Upper lobe of right lung (tissue), 1 donor: ENCODE measurements around the gene DNAJC3. TPM values are rescaled to one million over a fixed set of nuclear protein-coding genes. Genes with fewer than 3 reads are reported as not detected.

Experiments used
- ATAC-seq: fragments of 200-7000 bp; cut with Tn5 transposase; one replicate; pipeline ENCODE4 v1.9.1; 2020; ENCODE audit warnings: mild to moderate bottlenecking, moderate library complexity
- DNase-seq: peaks from one replicate; pipeline ENCODE4 v3.0.0-alpha.2; 2020
- H3K27ac ChIP-seq: fragments of 200-600 bp; one replicate; pipeline ENCODE4 v1.8.0; 2022
- H3K27me3 ChIP-seq: fragments of 200-600 bp; one replicate; pipeline ENCODE4 v1.8.0; 2022; ENCODE audit warnings: mild to moderate bottlenecking
- H3K36me3 ChIP-seq: fragments of 200-600 bp; one replicate; pipeline ENCODE4 v1.8.0; 2022
- H3K4me1 ChIP-seq: fragments of 200-600 bp; one replicate; pipeline ENCODE4 v1.8.0; 2022
- H3K4me3 ChIP-seq: fragments of 200-600 bp; one replicate; pipeline ENCODE4 v1.8.0; 2022; ENCODE audit warnings: mild to moderate bottlenecking
- H3K9me3 ChIP-seq: fragments of 200-600 bp; one replicate; pipeline ENCODE4 v1.8.0; 2022
- CTCF ChIP-seq: fragments of 200-600 bp; IDR thresholded peaks from one replicate; pipeline ENCODE4 v1.8.0; 2022; ENCODE audit warnings: antibody characterized with exemption
- intact Hi-C: fragments of 100-400 bp; cut with DNase I; formaldehyde crosslinking; loops from one replicate; pipeline ENCODE4 v1.11.0; 2022
- total RNA-seq: library from RNA; stranded (reverse); fragmentation: NEBNext Ultra II Directional; extraction: Animal tissue kit (Norgen Biotek cat#: 25700); gene quantifications from one replicate; pipeline ENCODE4 v1.2.1, GENCODE V29; 2021
- donor health status: DM: no; HTN: yes; CAD: no; lungs with severe emphysema.

DNAJC3 gene
- total RNA-seq, 1 donor from 2014 or later, result 67.9 TPM

- no peak overlapping the region for H3K27ac ChIP-seq
- ATAC-seq, result no peak
These were observed 64.0 kb downstream of the DNAJC3 start for GRCh38 chr13:95740979-95741320.

GRCh38 chr13:95741584-95742563 is 64.9 kb downstream of the DNAJC3 start:
- Histone ChIP-seq H3K4me1 (no peaks in the 10 kb centered on the region), H3K27me3 (no peaks in the 10 kb centered on the region), H3K36me3 (no peaks in the 10 kb centered on the region), H3K27ac (no peak overlapping the region), H3K9me3 (no peaks in the 10 kb centered on the region), H3K4me3 (no peak overlapping the region)
- intact Hi-C loops, result no loop called here
- ATAC-seq (peak; percentile 34), DNase-seq (no peak)
- no peak for TF ChIP-seq CTCF

More at GRCh38 chr13:95740979-95741320, 64.0 kb downstream of the DNAJC3 start:
- H3K9me3 ChIP-seq, result no peaks in the 10 kb centered on the region
- intact Hi-C loops, result no loop called here
- H3K4me3 ChIP-seq, result no peak overlapping the region
- no peaks in the 10 kb centered on the region for H3K27me3 ChIP-seq
- DNase-seq, result no peak
- H3K36me3 ChIP-seq, result no peaks in the 10 kb centered on the region
- no peaks in the 10 kb centered on the region for H3K4me1 ChIP-seq
- no peak for TF ChIP-seq CTCF

- H3K4me3 ChIP-seq, result no peak overlapping the region
- DNase-seq (no peak), ATAC-seq (no peak)
- no peaks in the 10 kb centered on the region for H3K36me3 ChIP-seq
- no peaks in the 10 kb centered on the region for H3K9me3 ChIP-seq
- H3K27me3 ChIP-seq, result no peaks in the 10 kb centered on the region
- H3K27ac ChIP-seq, result no peak overlapping the region
- H3K4me1 ChIP-seq, result no peaks in the 10 kb centered on the region
- no peak for TF ChIP-seq CTCF
- intact Hi-C loops, result no loop called here
These were observed 66.3 kb downstream of the DNAJC3 start for GRCh38 chr13:95743192-95743591.

GRCh38 chr13:95745289-95745688 is 68.3 kb downstream of the DNAJC3 start:
- ATAC-seq (no peak), DNase-seq (no peak)
- no peak for TF ChIP-seq CTCF
- Histone ChIP-seq H3K4me3 (no peak overlapping the region), H3K36me3 (no peaks in the 10 kb centered on the region), H3K27ac (no peak overlapping the region), H3K9me3 (no peaks in the 10 kb centered on the region), H3K27me3 (no peaks in the 10 kb centered on the region), H3K4me1 (no peaks in the 10 kb centered on the region)
- intact Hi-C loops, result no loop called here

- DNase-seq (no peak), ATAC-seq (peak; percentile 34)
These were observed 68.8 kb downstream of the DNAJC3 start for GRCh38 chr13:95745752-95746151.

More at GRCh38 chr13:95745752-95746151, 68.8 kb downstream of the DNAJC3 start:
- intact Hi-C loops, result no loop called here
- Histone ChIP-seq H3K27ac (no peak overlapping the region), H3K4me1 (no peaks in the 10 kb centered on the region), H3K27me3 (no peaks in the 10 kb centered on the region), H3K36me3 (no peaks in the 10 kb centered on the region), H3K4me3 (no peak overlapping the region), H3K9me3 (no peaks in the 10 kb centered on the region)
- no peak for TF ChIP-seq CTCF
